Measurements from ENCODE around the gene EPHB6.
A peak's percentile ranks its signal among the peaks of the same experiment; 100 is the strongest.

EPHB6 gene

DNA sequence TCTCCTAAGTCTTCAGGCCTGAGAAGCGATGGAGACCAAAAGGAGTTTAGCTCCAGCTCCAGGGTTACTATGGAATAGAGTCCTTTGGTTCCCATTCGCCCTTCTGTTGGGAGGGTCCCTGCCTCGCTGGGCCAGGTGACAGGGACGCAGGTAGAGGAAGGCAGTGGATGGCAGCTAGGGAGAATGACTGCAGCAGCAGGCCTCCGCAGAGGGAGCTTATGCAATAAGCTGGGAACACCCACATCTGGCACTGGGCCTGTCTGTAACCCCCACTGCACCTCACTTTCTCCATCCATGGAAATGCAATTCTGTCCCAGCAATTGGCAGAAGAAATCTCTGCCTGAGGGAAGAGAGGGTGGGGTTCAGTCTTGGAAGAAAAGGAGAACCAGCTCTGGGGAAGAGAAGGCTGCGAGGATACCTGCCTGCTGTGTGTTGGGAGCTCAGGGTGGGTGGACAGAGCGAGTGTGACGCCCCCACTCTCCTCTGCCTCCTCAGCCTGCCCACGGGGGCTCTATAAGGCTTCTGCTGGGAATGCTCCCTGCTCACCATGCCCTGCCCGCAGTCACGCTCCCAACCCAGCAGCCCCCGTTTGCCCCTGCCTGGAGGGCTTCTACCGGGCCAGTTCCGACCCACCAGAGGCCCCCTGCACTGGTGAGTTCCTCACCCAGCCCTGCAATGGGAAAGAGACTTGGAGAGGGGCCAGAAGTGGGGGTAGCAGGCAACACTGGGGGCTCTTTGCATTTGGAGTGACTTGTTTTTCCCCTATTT lies 10.3 kb downstream of the EPHB6 start:
- no peak for DNase-seq

GRCh38 chr7:142865766-142866165 lies 10.9 kb downstream of the EPHB6 start:
- no peak for DNase-seq

- peak; percentile 46 for DNase-seq
These were observed 11.7 kb downstream of the EPHB6 start for GRCh38 chr7:142866361-142867096.

- DNase-seq = no peak
These were observed 12.2 kb downstream of the EPHB6 start for GRCh38 chr7:142867097-142867378.

DNA sequence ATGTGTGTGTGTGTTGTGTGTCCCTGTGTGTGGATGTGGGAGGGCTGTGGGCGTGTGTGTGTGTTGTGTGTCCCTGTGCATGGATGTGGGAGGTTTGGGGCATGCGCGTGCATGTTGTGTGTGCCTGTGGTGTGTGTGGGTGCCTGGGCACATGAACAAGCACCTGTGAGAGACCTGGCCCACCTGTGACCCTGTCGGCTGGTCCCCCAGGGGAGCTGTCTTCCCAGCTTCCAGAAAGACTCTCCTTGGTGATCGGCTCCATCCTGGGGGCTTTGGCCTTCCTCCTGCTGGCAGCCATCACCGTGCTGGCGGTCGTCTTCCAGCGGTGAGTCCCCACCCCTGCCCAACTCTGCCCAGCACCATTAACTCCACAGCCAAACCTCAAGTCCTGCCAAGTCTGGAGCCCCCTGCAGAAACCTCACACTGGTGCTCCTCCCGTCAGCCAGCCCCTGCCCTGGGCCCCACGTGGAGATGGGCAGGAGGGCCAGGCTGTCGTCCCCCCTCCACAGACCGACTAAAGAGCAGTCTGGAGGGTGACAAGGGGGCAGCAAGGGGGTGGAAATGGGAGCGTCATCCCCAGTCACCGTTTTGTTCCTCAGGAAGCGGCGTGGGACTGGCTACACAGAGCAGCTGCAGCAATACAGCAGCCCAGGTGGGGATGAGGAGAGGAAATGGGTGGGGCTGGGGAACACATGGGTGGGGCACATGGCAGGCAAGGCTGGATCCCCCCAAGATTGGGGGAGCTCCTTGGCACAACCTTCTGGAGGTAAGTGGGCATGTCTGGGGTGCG lies 12.7 kb downstream of the EPHB6 start:
- DNase-seq = no peak

- no peak for DNase-seq
These were observed 13.5 kb downstream of the EPHB6 start for GRCh38 chr7:142868188-142868985.

DNA sequence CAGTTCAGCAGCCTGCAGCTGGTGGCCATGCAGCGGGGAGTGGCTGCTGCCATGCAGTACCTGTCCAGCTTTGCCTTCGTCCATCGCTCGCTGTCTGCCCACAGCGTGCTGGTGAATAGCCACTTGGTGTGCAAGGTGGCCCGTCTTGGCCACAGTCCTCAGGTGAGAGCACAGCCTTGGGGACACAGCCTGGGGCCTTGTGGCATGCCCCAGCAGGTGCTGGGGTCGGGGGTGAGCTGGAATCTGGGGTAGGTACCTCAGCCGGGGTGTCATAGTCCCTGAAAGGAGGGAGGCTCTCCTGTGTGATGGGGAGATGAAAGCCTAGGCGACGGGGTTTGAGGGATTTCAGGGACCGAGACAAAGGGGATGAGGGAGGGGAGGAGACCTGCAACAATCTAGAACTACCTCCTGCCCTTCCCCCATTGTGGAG lies 14.1 kb downstream of the EPHB6 start:
- DNase-seq = no peak

GRCh38 chr7:142869434-142869833 lies 14.6 kb downstream of the EPHB6 start:
- no peak for DNase-seq

GRCh38 chr7:142870147-142870559 lies 15.3 kb downstream of the EPHB6 start:
- no peak for DNase-seq

DNA sequence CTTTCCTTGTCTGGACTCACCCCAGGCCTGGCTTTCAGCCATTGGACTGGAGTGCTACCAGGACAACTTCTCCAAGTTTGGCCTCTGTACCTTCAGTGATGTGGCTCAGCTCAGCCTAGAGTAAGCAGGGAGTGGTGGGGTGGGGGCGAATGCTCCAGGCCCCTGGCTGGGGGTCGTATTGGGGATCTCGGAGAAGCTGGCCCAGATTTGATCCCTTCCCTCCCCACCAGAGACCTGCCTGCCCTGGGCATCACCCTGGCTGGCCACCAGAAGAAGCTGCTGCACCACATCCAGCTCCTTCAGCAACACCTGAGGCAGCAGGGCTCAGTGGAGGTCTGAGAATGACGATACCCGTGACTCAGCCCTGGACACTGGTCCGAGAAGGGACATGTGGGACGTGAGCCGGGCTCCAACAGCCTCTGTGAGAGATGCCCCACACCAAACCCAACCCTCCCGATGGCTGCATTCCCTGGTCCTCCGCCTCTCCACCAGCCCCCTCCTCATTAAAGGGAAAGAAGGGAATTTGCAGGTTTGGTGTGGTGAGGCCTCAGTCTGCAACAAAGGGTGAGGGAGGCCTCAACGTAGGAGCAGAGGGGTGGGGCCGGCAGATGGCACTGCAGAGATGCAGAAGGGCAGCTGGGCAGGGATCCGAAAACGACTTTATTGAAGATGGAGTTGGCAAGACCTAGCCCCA lies 15.8 kb downstream of the EPHB6 start:
- peak; percentile 33 for DNase-seq

GRCh38 chr7:142871260-142872105 lies 16.6 kb downstream of the EPHB6 start:
- no peak for DNase-seq

GRCh38 chr7:142872106-142872675 lies 17.3 kb downstream of the EPHB6 start:
- DNase-seq = no peak

- DNase-seq = peak; percentile 60
These were observed 18.5 kb downstream of the EPHB6 start for GRCh38 chr7:142873281-142873784.

DNA sequence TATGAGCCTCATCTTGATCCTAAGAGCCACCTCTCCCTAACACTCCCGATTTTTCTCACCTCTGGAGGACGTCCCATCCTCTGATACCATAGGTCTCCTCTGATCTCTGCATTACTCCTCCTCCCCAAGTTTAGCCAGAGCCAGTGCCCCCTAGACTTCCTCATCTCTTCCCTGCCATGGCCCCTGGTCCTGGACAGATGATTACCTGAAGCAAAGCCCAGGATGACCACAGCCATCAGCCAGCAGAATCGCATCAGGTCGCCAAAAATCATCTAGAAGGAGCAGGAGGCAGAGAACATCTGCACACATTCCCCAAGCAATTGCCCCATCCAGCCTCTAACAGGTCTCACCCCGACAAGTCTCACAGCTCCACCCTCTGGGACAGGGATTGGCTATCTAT lies 19.0 kb downstream of the EPHB6 start:
- DNase-seq = no peak

DNA sequence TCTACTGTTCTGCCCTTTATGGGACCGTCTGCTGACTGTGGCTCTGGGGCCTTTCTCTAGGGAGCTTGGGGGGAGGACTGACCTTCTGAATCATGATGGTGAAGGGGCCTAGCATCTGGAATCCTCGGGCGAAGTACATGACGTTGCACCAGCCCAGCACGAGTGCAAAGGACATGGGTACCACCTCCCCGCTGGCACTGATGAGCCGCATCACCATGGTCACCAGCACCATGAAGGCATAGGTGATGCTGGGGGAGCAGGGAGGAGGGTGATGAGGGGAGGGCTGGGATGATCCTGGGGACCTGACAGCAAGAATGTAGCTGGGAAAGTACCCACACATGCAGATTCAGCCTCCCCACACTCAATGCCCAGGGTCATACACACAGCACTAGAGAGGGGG lies 19.5 kb downstream of the EPHB6 start:
- DNase-seq = no peak

- DNase-seq = no peak
These were observed 20.0 kb downstream of the EPHB6 start for GRCh38 chr7:142874837-142875236.

- DNase-seq = no peak
These were observed 20.6 kb downstream of the EPHB6 start for GRCh38 chr7:142875456-142875855.

GRCh38 chr7:142876236-142876960 lies 21.5 kb downstream of the EPHB6 start:
- no peak for DNase-seq

GRCh38 chr7:142876991-142877910 lies 22.4 kb downstream of the EPHB6 start:
- no peak for DNase-seq
